ENCODE results near the gene FOXA3.
A peak's percentile ranks its signal among the peaks of the same experiment; 100 is the strongest.
"Not testable (repeated sequence)": the region's sequence is repeated elsewhere in the genome, so short reads cannot be mapped to it uniquely, and the experiment has no call there.

Gene FOXA3

DNA sequence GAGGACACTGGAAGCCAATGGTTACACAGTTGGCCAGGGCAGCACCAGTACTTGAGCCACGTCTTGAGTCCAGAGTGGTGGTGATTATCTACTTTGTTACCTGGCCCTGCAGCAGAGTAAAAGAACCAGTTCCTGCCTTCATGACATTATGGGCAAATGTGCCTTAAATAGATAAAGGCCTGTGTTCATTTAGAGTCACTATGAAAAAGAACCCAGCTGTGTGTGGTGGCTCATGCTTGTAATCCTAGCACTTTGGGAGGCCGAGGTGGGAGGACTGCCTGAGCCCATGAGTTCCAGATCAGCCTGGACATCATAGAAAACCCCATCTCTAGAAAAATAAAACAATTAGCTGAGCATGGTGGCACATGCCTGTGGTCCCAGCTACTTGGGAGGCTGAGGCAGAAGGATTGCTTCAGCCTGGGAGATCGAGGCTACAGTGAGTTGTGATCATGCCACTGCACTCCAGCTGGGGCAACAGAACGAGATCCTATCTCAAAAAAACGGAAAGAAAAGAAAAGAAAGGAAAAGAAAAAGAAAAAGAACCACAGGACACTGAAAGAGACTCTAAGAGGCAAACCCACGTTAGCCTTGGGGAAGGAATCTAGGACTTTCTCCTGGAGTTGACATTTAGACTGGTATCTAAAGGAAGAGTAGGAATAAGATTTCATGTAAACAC lies 25.2 kb downstream of the FOXA3 start:
- no peak for DNase-seq (ENCODE audit: low read depth, low spot score)

DNA sequence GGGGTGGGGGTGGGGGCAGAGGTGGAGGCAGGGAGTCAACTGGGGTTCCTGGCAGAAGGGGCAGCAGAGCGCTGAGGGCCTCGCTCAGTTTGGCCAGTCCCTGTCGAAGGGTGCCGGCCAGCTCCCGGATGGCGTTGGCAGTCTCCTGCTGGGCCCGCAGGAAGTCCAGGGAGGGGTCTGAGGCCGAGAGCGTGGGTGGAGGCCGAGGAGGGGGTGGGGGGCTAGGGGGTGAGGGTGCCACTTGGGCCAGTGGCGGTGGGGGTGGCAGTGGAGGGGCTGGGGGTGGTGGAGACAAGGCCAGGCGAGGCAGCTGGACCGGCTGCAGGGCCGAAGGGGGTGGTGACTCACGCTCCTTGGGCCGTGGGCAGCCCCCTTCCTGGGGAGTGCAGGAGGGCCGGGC lies 26.8 kb downstream of the FOXA3 start:
- DNase-seq (ENCODE audit: low read depth, low spot score): no peak

DNA sequence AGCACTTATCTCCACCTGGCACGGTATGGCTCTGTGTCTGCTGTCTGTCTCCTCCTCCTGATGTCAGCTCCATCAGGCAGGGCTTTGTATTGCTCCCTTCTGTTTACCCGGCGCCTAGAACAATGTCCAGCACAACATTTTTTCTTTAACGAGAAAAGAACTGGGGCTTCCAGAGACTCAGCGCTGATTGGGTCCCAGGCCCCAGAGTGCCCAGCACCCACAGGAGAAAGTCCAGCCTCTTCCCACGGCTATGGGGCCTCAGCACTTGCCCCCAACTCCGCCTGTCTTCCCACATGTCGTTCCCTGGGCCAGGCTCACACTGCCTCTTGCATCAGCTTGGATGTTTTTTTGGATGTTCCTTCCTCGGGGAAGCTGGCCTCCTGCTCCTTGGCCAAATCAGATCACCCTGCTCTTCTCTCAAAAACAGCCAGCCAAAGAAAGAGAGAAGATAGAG lies 31.4 kb downstream of the FOXA3 start:
- no peak for DNase-seq (ENCODE audit: low read depth, low spot score)

DNA sequence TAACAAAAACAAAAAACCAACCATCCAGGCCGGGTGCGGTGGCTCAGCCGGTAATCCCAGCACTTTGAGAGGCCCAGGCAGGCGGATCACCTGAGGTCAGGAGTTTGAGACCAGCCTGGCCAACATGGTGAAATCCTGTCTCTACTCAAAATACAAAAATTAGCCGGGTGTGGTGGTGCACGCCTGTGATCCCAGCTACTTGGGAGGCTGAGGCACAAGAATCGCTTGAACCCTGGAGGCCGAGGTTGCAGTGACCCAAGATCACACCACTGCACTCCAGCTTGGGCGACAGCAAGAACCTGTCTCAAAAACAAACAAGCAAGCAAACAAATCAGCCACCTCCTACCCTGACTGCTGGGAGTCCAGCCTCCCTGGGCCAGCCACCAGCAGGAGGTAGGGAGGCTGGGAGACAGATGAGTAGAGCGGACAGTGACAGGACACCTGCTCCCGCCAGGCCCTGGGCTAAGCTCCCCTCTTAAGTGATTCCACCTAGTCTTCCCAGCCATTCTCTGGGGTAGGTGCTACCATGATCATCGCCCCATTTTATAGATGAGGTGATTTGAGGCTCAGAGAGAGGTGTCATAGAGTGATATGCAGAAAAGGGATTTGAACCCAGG lies 32.0 kb downstream of the FOXA3 start:
- not testable (repeated sequence) for DNase-seq (ENCODE audit: low read depth, low spot score)

DNA sequence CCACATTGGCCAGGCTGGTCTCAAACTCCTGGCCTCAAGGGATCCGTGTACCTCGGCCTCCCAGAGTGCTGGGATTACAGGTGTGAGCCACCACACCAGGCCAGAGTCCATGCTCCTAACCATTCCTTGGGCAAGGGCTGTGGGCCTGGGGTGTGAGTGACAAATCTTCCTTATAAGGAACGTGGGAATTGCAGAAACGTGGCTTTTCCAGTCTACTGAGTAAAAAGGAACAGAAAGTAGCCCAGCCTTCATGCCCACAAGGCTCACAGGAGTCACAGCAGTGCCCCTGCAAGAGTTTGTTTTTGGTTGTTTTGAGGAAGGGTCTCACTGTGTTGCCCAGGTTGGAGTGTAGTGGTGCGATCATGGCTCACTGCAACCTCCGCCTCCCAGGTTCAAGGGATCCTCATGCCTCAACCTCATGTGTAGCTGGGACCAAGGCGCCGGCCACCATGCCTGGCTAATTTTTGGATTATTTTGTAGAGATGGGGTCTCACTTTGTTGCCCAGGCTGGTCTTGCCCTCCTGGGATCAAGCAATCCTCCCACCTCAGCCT lies 33.2 kb downstream of the FOXA3 start:
- no peak for DNase-seq (ENCODE audit: low read depth, low spot score)

DNA sequence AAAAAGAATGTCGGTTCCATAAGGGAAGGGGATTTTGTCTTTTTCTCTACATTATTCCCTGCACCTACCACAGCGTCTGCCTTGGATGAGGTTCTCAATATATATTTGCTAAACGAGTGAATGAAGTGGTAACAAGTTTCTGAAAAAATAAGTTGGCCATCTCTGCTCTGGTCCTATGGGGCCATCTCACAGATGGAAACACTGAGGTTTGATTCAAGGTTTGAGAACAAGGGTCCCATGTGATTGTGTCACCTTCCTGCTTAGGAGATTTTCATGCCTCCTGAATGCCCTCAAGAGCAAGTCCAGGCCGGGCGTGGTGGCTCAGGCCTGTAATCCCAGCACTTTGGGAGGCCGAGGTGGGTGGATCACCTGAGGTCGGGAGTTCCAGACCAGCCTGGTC lies 35.1 kb downstream of the FOXA3 start:
- DNase-seq (ENCODE audit: low read depth, low spot score): no peak

DNA sequence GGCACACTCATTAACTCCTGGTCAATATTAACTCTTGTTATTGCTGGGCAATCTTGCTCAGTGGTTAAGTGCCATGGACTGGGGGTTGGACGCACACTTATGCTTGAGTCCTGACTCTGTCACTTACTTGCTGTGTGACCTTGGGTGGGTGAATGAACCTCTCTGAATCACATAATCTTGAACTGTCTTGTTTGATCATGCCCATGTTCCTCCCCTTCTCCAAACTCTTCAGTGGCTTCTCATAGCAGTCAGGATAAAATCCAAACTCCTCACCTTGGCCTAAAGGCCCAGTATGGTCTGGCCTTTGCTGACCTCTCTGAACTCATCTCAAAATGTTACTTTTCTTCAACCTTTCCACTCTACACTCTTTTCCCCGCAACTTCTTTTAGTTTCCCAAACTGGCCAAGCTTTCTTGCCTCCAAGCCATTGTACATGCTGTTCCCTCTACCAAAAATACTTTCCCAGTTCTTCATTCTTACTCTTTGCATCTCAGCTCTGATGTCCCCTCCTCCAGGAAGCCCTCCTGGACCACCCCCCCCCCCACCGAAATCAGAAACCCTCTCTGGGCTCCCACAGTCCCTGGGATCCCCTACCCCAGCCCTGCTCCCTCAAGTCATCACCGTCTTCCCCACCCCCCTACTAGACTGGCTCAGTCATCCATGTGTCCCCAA lies 35.9 kb downstream of the FOXA3 start:
- no peak for DNase-seq (ENCODE audit: low read depth, low spot score)

DNA sequence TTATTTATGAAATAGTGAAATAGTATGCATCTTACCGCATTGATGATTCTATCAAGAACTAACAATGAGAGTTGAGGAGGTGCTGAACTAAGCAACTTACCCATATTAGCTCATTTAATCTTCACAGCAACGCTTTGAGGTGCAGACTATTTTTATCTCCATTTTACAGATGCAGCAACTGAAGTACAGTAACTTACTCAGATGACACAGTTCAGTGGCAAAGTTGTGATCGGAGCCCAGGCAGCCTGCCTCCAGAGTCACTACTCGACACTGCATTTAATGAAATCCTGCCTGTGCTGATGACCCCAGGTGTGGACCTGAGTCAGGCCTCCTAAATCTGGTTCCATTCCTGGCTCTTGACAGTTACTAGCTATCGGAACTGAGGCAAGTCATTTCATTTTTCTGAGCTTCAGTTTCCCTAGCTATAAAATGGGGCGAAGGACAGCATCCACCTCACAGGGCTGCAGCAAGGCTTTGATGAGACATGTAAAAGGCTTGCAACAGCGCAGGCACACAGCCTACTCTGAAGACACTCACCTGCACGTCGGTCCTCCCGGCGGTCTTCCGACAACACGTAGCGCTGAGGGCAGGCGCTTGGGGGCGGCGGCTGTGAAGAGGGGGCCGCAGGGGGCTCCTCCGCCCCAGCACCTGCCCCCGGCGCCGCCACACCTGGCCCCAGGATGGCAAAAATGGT lies 36.8 kb downstream of the FOXA3 start:
- no peak for DNase-seq (ENCODE audit: low read depth, low spot score)

DNA sequence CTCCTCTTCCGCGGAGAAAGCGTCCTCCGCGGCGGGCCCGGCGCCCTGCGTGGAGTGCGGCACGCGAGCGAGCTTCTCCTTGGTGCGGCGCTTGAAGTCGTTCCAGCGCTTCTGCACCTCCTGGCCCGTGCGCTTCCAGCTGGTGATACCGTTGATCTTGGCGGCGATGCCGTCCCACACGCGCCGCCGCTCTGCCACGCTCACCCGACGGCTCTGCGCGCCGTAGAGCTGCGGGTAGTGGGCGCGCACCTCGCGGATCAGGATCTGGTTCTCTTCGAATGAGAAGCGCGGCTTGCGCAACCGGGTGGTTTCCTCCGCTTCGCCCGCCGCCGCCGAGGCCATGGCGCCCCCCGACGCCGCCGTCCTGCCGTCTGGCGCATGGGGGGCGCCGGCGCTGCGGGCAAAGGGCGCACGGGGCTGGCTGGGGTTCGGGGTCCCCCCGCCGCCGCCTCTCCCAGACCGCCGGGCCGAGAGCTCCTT lies 37.3 kb downstream of the FOXA3 start:
- no peak for DNase-seq (ENCODE audit: low read depth, low spot score)

DNA sequence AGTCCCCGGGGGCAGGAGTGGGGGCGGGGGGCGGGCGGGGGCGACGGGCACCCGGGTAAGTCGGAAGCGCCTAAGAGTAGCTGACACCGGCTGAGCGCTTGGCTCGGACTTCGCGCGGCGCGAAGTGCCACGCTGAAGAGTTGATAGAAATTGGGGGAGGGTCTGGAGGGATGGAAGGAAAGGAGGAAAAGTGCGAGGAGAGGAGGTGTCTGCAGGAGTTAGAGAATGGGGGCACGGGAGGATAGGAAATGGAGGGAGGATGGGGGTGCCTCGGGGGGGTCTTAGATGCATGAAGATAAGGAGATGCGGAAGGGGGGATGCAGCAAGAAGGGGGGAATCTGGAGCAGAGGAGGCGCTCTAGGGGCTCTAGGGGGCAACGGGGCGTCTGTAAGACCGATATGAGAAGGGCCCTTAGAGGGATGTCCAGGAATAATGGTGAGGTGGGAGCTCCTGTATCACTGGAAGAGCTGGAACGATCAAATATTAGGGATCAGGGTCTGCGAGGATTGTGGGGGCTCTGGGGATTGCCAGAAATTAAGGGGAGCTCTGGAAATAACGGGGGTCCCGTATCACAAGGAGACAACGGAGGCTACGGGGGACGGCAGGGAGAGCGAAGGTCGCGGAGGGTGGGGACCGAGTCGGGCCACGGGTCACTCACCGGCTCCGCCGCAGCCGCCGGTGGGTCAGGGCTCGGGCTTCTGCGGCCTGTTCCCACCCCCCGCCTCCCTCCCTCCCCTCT lies 38.0 kb downstream of the FOXA3 start, which contains the start of gene MYPOP:
MYPOP (minus strand) TSS at position 702 of the 739 bp plus-strand sequence. CDS start 840 bp downstream, outside the sequence.
- DNase-seq (ENCODE audit: low read depth, low spot score): no peak

DNA sequence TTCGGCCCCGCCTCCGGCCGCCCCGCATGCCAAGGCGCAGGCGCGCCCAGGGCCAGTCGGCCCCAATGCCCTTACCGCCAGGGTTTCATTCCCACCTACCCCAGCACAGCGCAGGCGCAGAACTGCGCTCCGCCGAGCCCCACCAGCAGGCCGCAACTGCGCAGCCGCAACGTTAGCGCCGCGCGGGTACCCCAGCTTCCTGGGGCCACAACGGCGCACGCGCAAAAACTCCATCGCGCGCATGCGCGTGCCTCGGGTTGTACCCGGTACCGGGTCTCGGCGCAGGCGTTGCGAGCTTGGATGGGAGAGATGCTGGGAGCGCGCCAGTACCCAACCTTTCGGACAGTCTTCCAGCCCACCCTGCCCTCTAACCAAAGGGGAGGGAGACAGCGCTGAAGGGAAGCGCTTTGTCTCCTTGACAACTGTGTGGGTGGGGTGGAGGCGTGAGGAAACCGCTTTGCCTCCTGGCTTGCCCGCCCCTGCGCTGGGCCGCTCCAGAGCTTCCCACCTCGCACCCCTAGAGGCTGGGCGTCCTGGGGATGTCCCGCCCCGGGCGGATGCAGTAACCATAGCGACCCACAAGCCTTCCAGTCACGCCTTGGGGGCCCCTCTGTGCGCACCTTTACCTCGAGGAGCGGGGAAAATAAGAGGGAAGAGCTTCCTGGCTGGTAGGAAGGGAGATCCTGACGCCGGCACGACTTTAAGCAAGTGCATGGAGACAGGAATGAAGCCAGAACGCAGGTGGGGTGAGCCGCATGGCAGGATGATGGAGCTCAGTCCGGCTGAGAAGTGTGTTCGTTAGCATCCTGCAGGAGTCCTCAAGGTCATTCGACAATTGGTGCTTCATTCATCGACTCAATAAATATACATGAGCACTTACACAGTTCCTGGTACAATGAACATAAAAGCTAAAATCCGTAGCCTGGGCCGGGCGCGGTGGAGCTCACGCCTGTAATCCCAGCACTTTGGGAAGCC lies 38.8 kb downstream of the FOXA3 start:
- DNase-seq (ENCODE audit: low read depth, low spot score): peak; percentile 94

DNA sequence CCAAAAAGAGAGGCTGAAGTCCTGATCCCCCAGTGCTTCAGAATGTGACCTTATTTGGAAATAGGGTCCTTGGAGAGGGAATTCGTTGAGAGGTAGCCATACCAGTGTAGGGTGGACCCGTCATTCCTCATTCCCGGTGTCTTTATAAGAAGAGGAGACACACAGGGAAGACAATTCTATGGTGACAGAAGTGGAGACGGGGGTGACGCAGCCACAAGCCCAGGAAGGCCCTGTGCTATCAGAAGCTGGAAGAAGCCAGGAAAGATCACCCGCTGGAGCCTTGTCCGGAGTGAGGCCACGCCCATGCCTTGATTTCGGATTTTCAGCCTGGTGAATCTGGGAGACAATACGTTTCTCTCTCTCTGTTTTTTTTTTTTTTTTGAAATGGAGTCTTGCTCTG lies 40.9 kb downstream of the FOXA3 start:
- DNase-seq (ENCODE audit: low read depth, low spot score): no peak

DNA sequence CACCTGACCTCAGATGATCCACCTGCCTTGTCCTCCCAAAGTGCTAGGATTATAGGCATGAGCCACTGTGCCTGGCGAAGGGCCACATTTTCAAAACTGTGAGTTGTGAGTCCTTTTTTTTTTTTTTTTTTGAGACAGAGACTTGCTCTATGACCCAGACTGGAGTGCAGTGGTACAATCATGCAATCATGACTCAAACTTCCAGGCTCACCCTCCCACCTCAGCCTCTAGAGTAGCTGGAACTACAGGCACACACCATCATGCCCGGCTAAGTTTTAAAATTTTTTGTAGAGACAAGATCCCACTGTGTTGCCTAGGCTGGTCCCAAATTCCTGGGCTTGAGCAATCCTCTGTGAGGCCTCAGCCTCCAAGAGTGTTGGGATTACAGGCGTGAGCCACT lies 42.1 kb downstream of the FOXA3 start:
- no peak for DNase-seq (ENCODE audit: low read depth, low spot score)

DNA sequence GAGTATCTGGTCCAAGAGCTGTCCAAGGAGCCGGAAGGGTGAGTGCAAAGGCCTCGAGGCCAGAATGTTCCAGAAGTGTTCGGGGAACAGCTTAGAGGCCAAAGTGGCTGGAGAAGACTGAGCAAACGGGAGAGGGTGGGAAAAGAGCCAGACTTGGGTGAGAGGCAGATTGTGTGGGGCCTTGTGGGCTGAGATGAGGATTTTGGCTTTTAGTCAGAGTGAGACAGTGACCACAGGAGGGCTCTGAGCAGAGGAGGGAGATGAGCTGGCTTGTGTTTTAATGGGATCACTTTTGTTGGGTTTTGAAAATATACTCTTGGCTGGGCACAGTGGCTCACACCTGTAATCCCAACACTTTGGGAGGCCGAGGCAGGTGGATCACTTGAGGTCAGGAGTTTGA lies 44.8 kb downstream of the FOXA3 start:
- DNase-seq (ENCODE audit: low read depth, low spot score): no peak

DNA sequence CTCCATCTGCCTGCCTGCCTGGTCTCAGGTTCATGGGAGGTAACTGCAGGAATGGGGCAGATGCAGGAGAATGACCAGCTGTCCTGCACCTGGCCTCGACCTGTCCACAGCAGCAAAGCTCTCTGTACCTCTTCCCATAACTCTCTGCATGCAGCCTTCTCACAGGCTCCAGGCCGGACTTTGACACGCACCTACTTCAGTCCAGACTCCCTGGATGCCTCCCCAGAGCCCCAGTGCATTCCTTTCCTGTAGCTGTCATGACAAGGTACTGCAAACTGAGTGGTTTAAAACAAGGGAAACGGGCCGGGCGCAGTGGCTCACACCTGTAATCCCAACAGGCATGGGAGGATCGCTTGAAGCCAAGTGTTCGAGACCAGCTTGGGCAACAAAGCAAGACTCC lies 47.2 kb downstream of the FOXA3 start:
- no peak for DNase-seq (ENCODE audit: low read depth, low spot score)

DNA sequence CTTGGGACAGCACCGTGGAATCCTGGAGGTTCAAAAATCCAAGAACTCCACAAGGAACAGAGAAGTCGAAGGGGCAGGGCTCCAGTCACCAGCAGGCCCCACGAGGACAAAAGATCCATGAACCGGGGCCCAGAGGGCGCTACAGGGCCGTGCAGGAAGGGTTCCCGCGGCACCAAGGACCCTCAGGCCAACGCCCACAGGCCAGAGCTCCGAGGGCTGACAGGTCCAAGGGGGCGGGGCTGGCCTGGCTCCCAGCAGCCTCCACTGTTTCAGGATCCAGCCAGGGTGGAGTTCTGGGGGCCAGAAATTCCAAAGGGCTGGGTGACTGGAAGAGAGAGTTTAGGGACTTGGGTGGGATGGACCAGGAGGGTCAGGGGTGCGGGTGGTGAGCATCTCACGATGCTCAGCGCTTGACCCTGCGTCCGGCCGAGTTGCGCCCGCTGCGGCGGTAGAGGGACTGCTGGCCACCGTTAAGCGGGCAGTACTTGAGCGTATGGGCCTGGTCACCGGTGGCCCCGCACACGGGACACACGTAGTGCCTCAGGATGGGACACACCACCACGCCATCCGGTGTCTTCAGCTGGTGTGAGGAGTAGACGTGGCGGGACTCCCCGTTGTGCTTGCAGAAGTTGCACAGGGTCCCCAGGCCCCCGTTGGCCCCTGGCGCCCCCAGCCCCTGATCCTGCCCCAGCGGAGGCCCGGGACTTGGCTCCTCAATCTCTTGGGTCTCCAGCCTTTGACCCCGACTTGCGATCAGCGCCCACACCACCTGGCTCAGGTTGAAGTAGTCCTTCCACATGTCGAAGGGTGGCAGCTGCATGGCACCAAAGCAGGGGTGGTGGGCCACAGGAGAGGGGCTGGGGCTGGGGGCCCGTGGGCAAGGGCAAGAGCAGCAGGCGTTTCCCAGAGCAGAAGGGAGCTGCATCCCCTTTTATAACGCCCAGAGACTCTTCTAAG lies 50.0 kb downstream of the FOXA3 start, which contains the start of gene NANOS2:
NANOS2 (minus strand) TSS at position 905 of the 957 bp plus-strand sequence; CDS start at position 820, 85 bp downstream.
- DNase-seq (ENCODE audit: low read depth, low spot score): no peak

DNA sequence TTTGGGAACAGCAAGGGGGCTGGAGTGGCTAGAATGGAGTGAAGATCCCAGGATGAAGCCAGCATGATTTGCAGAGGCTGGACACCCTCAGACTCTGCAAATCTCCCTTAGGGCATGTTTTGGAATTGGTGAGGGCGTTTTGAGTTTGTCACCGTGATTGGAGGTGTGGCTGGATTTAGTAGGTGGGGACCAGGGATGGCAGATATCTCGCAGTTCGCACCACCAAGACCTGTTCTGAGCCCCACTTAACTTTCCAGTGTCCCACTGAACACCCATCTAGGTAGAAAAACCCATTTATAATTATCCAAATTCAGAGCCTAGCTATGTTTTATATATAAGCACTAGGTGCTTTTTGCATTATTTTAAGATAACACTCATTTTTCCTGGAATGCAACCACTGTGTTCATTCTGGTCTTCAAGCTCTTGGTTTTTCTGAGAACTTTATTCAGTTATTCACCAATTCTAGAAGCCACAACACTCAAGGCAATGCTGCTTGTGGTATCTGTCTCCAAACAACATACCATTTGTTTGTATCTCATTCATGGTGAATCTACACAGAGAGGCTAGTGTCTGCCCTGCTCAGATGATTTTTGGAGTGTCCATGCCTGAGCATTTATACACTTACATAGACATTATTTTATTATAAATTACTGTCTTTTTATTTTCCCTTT lies 53.4 kb downstream of the FOXA3 start:
- no peak for DNase-seq (ENCODE audit: low read depth, low spot score)

DNA sequence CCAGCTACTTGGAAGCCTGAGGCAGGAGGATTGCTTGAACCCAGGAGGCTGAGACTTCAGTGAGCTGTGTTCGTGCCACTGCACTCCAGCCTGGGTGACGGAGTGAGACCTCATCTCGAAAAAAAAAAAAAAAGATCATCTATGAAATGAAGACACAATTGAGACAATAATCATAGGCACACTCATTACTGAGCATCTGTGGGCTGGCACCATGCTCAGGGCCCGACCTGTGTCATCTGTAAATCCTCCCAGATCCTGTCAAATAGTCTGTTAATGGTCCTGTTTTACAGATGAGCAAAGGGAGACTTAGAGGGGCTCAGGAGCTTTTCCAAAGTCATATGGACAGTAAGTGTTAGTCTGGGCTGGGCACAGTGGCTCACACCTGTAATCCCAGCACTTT lies 54.6 kb downstream of the FOXA3 start:
- DNase-seq (ENCODE audit: low read depth, low spot score): no peak
